WTC11 (cell line): ENCODE results near the gene FRA10AC1. TPM values are rescaled to one million over a fixed set of nuclear protein-coding genes. Genes with fewer than 3 reads are reported as not detected.

Experiments used
- ATAC-seq: fragments of 200-7000 bp; cut with Tn5 transposase; 2 replicates; pipeline ENCODE4 v1.10.0; 2021; ENCODE audit warnings: mild to moderate bottlenecking, moderate library complexity
- CTCF ChIA-PET: fragments of 300-600 bp; sonication (Branson Sonifier 250); formaldehyde crosslinking; loops from one replicate; lab custom pipeline; 2021; ENCODE audit warnings: antibody characterized with exemption; lab: Charles Lee
- POLR2A ChIA-PET: fragments of 350-600 bp; sonication (Branson Sonifier 250); formaldehyde crosslinking; loops from one replicate; lab custom pipeline; 2021; ENCODE audit warnings: antibody characterized with exemption; lab: Charles Lee
- DNase-seq: peaks from one replicate; pipeline ENCODE4 v3.0.0; 2021; ENCODE audit warnings: low spot score
- H3K27ac Mint-ChIP-seq: 2 replicates; pipeline ENCODE4 v1.8.0; 2021; ENCODE audit warnings: mixed read lengths
- H3K27me3 Mint-ChIP-seq: 2 replicates; pipeline ENCODE4 v1.8.0; 2021; ENCODE audit warnings: low read depth, mild to moderate bottlenecking, moderate library complexity, mixed read lengths
- H3K36me3 Mint-ChIP-seq: 2 replicates; pipeline ENCODE4 v1.8.0; 2021; ENCODE audit warnings: mixed read lengths
- H3K4me1 Mint-ChIP-seq: 2 replicates; pipeline ENCODE4 v1.8.0; 2022; ENCODE audit warnings: mixed read lengths
- H3K4me3 Mint-ChIP-seq: 2 replicates; pipeline ENCODE4 v1.8.0; 2021; ENCODE audit warnings: mild to moderate bottlenecking, moderate library complexity, mixed read lengths
- H3K9me3 Mint-ChIP-seq: 2 replicates; pipeline ENCODE4 v1.8.0; 2021; ENCODE audit warnings: mixed read lengths
- CREB1 ChIP-seq: sonication (generic); formaldehyde crosslinking; IDR thresholded peaks from 2 replicates; pipeline ENCODE4 v1.8.0; 2023; ENCODE audit warnings: mild to moderate bottlenecking, missing genetic modification reagents
- FOXJ3 ChIP-seq: sonication (generic); formaldehyde crosslinking; IDR thresholded peaks from 2 replicates; pipeline ENCODE4 v1.9.0; 2021; ENCODE audit warnings: missing genetic modification reagents, mild to moderate bottlenecking, borderline replicate concordance
- GTF2I ChIP-seq: fragments of 250-450 bp; sonication (Bioruptor Pico); conservative IDR thresholded peaks from 2 replicates; pipeline ENCODE4 v1.4.0; 2021; ENCODE audit warnings: mild to moderate bottlenecking
- IRF1 ChIP-seq: sonication (generic); formaldehyde crosslinking; IDR thresholded peaks from 2 replicates; pipeline ENCODE4 v1.8.0; 2023; ENCODE audit warnings: missing genetic modification reagents
- JUN ChIP-seq: sonication (generic); formaldehyde crosslinking; IDR thresholded peaks from 2 replicates; pipeline ENCODE4 v1.8.0; 2023; ENCODE audit warnings: mild to moderate bottlenecking, missing genetic modification reagents
- NFYB ChIP-seq: sonication (generic); formaldehyde crosslinking; conservative IDR thresholded peaks from 2 replicates; pipeline ENCODE4 v1.8.0; 2022; ENCODE audit warnings: low read depth, missing genetic modification reagents
- PRRX2 ChIP-seq: fragments of 250-450 bp; sonication (Bioruptor Pico); IDR thresholded peaks from 2 replicates; pipeline ENCODE4 v1.8.0; 2021; ENCODE audit warnings: mild to moderate bottlenecking
- RELA ChIP-seq: sonication (generic); formaldehyde crosslinking; IDR thresholded peaks from 2 replicates; pipeline ENCODE4 v1.8.1; 2022; ENCODE audit warnings: missing genetic modification reagents, mild to moderate bottlenecking, borderline replicate concordance
- RORB ChIP-seq: fragments of 250-450 bp; sonication (Bioruptor Pico); IDR thresholded peaks from 2 replicates; pipeline ENCODE4 v1.9.0; 2021; ENCODE audit warnings: mild to moderate bottlenecking
- TCF7 ChIP-seq: sonication (generic); formaldehyde crosslinking; IDR thresholded peaks from 2 replicates; pipeline ENCODE4 v1.8.0; 2022; ENCODE audit warnings: mild to moderate bottlenecking, low read depth, missing genetic modification reagents, moderate library complexity
- ZBTB21 ChIP-seq: sonication (generic); formaldehyde crosslinking; IDR thresholded peaks from 2 replicates; pipeline ENCODE4 v1.8.1; 2023; ENCODE audit warnings: mild to moderate bottlenecking, missing genetic modification reagents, borderline replicate concordance
- ZNF121 ChIP-seq: sonication (generic); formaldehyde crosslinking; IDR thresholded peaks from 2 replicates; pipeline ENCODE4 v1.8.0; 2023; ENCODE audit warnings: missing genetic modification reagents
- ZNF671 ChIP-seq: fragments of 250-450 bp; sonication (Bioruptor Pico); IDR thresholded peaks from 2 replicates; pipeline ENCODE4 v1.8.0; 2021; ENCODE audit warnings: mild to moderate bottlenecking
- total RNA-seq: library from RNA; stranded (reverse); gene quantifications from 3 replicates; pipeline ENCODE4 v1.2.3, GENCODE V29; 2021
- TF ChIP-seq, protein P1 (sequence below): fragments of 250-450 bp; sonication (Bioruptor Pico); IDR thresholded peaks from 2 replicates; pipeline ENCODE4 v1.9.0; 2021; ENCODE audit warnings: moderate library complexity, mild to moderate bottlenecking, inconsistent platforms, borderline replicate concordance
- TF ChIP-seq, protein P2 (sequence below): sonication (generic); formaldehyde crosslinking; IDR thresholded peaks from 2 replicates; pipeline ENCODE4 v1.8.1; 2023; ENCODE audit warnings: mild to moderate bottlenecking, missing genetic modification reagents
- TF ChIP-seq, protein P3 (sequence below): sonication (generic); formaldehyde crosslinking; IDR thresholded peaks from 2 replicates; pipeline ENCODE4 v1.8.1; 2023; ENCODE audit warnings: mild to moderate bottlenecking, missing genetic modification reagents, borderline replicate concordance

FRA10AC1 gene
- total RNA-seq, 1 experiment from 2014 or later: 14.1 TPM

DNA sequence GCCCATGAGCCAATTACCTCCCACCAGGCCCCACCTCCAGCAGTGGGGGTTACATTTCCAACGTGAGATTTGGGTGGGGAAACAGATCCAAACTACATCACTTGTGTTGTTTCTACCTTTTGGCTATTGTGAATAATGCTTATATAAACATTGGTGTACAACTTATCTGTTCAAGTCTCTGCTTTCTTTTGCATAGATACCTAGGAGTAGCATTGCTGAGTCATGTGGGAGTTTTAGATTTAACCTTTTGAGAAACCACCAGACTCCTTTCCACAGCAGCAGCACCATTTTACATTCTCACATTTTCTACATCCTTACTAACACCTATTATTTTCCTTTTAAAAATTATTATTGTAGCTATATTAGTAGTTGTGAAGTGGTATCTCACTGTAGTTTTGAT lies 14.4 kb upstream of the FRA10AC1 start:
- H3K36me3 Mint-ChIP-seq: no peaks in the 10 kb centered on the region
- H3K4me1 Mint-ChIP-seq: peaks cover 14% of the 10 kb centered on the region
- no peak for ATAC-seq
- DNase-seq: no peak
- peaks cover 8% of the 10 kb centered on the region for H3K9me3 Mint-ChIP-seq
- ChIA-PET POLR2A (no interaction called here), CTCF (no interaction called here)
- no peak overlapping the region for H3K27ac Mint-ChIP-seq
- H3K27me3 Mint-ChIP-seq: peaks cover 2% of the 10 kb centered on the region; the same call in 1 of the 2 replicates
- TF ChIP-seq ZNF671 (CRISPR knock-in tag) (no peak), RORB (CRISPR knock-in tag) (no peak), RELA (CRISPR knock-in tag) (no peak), ZNF121 (CRISPR knock-in tag) (no peak), IRF1 (CRISPR knock-in tag) (no peak), JUN (CRISPR knock-in tag) (no peak)
- TF ChIP-seq, protein P1, sequence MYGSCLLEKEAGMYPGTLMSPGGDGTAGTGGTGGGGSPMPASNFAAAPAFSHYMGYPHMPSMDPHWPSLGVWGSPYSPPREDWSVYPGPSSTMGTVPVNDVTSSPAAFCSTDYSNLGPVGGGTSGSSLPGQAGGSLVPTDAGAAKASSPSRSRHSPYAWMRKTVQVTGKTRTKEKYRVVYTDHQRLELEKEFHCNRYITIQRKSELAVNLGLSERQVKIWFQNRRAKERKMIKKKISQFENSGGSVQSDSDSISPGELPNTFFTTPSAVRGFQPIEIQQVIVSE: no peak
- no peak overlapping the region for H3K4me3 Mint-ChIP-seq

DNA sequence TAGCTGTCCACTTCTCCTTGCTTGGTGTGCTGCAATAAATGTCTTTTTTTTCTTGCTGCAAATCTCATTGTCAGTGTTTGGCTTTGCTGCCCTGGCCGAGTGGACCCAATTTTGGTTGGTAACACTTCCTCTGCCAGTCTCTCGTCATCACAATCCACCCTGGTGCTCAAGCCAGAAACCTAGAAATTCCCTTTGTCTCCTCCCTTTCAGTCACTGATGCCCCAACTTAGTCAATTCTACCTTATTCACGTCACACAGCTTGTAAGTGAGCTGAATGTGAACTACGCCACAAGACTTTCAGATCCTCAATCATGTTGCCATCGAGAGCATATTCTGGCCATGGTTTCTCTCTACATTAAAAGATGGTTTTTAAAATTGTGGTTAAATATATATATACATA lies 13.0 kb upstream of the FRA10AC1 start:
- no peak for ATAC-seq
- TF ChIP-seq CREB1 (no peak), FOXJ3 (CRISPR knock-in tag) (no peak), IRF1 (CRISPR knock-in tag) (no peak), ZBTB21 (CRISPR knock-in tag) (no peak)
- TF ChIP-seq, protein P2, sequence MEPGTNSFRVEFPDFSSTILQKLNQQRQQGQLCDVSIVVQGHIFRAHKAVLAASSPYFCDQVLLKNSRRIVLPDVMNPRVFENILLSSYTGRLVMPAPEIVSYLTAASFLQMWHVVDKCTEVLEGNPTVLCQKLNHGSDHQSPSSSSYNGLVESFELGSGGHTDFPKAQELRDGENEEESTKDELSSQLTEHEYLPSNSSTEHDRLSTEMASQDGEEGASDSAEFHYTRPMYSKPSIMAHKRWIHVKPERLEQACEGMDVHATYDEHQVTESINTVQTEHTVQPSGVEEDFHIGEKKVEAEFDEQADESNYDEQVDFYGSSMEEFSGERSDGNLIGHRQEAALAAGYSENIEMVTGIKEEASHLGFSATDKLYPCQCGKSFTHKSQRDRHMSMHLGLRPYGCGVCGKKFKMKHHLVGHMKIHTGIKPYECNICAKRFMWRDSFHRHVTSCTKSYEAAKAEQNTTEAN (CRISPR knock-in tag): no peak
- TF ChIP-seq, protein P3, sequence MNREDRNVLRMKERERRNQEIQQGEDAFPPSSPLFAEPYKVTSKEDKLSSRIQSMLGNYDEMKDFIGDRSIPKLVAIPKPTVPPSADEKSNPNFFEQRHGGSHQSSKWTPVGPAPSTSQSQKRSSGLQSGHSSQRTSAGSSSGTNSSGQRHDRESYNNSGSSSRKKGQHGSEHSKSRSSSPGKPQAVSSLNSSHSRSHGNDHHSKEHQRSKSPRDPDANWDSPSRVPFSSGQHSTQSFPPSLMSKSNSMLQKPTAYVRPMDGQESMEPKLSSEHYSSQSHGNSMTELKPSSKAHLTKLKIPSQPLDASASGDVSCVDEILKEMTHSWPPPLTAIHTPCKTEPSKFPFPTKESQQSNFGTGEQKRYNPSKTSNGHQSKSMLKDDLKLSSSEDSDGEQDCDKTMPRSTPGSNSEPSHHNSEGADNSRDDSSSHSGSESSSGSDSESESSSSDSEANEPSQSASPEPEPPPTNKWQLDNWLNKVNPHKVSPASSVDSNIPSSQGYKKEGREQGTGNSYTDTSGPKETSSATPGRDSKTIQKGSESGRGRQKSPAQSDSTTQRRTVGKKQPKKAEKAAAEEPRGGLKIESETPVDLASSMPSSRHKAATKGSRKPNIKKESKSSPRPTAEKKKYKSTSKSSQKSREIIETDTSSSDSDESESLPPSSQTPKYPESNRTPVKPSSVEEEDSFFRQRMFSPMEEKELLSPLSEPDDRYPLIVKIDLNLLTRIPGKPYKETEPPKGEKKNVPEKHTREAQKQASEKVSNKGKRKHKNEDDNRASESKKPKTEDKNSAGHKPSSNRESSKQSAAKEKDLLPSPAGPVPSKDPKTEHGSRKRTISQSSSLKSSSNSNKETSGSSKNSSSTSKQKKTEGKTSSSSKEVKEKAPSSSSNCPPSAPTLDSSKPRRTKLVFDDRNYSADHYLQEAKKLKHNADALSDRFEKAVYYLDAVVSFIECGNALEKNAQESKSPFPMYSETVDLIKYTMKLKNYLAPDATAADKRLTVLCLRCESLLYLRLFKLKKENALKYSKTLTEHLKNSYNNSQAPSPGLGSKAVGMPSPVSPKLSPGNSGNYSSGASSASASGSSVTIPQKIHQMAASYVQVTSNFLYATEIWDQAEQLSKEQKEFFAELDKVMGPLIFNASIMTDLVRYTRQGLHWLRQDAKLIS: no peak
- no peak overlapping the region for H3K27ac Mint-ChIP-seq
- H3K4me3 Mint-ChIP-seq: no peak overlapping the region
- POLR2A ChIA-PET: no interaction called here
- H3K4me1 Mint-ChIP-seq: peaks cover 14% of the 10 kb centered on the region
- DNase-seq: no peak
- H3K27me3 Mint-ChIP-seq: peaks cover 3% of the 10 kb centered on the region; the same call in 1 of the 2 replicates
- H3K9me3 Mint-ChIP-seq: peaks cover 8% of the 10 kb centered on the region
- CTCF ChIA-PET: interaction anchor here (1.6 kb wide), 1 partner anchor 30 kb away, joined by 4 read pairs; no protein-coding TSS in a partner anchor
- H3K36me3 Mint-ChIP-seq: no peaks in the 10 kb centered on the region

GRCh38 chr10:93712593-93712992 lies 10.2 kb upstream of the FRA10AC1 start:
- peaks cover 5% of the 10 kb centered on the region for H3K27me3 Mint-ChIP-seq
- POLR2A ChIA-PET: no interaction called here
- ATAC-seq: no peak

More at GRCh38 chr10:93712593-93712992, 10.2 kb upstream of the FRA10AC1 start:
- no peak overlapping the region for H3K4me3 Mint-ChIP-seq
- peaks cover 8% of the 10 kb centered on the region for H3K9me3 Mint-ChIP-seq
- H3K4me1 Mint-ChIP-seq: no peaks in the 10 kb centered on the region
- no peak overlapping the region for H3K27ac Mint-ChIP-seq
- no peaks in the 10 kb centered on the region for H3K36me3 Mint-ChIP-seq
- CTCF ChIA-PET: interaction anchor here (1.3 to 1.5 kb wide), 2 partner anchors 10 to 104 kb away, joined by 3 to 4 read pairs; no protein-coding TSS in a partner anchor
- no peak for DNase-seq
- TF ChIP-seq PRRX2 (CRISPR knock-in tag) (no peak), IRF1 (CRISPR knock-in tag) (no peak), GTF2I (no peak), TCF7 (CRISPR knock-in tag) (no peak), NFYB (CRISPR knock-in tag) (no peak)
